CD14-positive monocyte (primary cell): Measurements from ENCODE around the gene BLOC1S1. TPM values are rescaled to one million over a fixed set of nuclear protein-coding genes. Genes with fewer than 3 reads are reported as not detected.

Source experiments
- DNase-seq, 3 donors: peaks; one replicate each; pipeline ENCODE4 v3.0.0-alpha.2; 2011 to 2022
- H2AFZ ChIP-seq: 2 replicates; pipeline ENCODE4 v1.6.0; 2012; ENCODE audit warnings: mild to moderate bottlenecking, low read depth, low read length, inconsistent platforms; ENCODE audit not compliant: insufficient read depth, poor library complexity, severe bottlenecking
- H3K27ac ChIP-seq, 2 donors: 1 replicate in 1 of 2; 2 replicates in 1 of 2; pipeline ENCODE4 v1.5.1; 2012 to 2013; ENCODE audit warnings: low read length in 2 of 2, control low read depth in 1 of 2, inconsistent platforms in 1 of 2, low read depth in 1 of 2, mild to moderate bottlenecking in 1 of 2
- H3K27me3 ChIP-seq, 2 donors: one replicate each; pipeline versions ENCODE4 v1.6.0 to v1.6.1; 2011 to 2013; ENCODE audit warnings: low read length in 2 of 2; ENCODE audit not compliant: control insufficient read depth in 2 of 2, insufficient read depth in 2 of 2
- H3K36me3 ChIP-seq, 2 donors: replicated peaks in 1 of 2; 1 replicate in 1 of 2; 2 replicates in 1 of 2; pipeline versions ENCODE4 v1.5.1 to v1.6.1; 2012 to 2013; ENCODE audit warnings: low read length in 2 of 2, control low read depth in 1 of 2, inconsistent platforms in 1 of 2, mild to moderate bottlenecking in 1 of 2; ENCODE audit not compliant: insufficient read depth in 2 of 2, control insufficient read depth in 1 of 2
- H3K4me1 ChIP-seq, 2 donors: 1 replicate in 1 of 2; 2 replicates in 1 of 2; pipeline versions ENCODE4 v1.5.1 to v1.6.1; 2012 to 2013; ENCODE audit warnings: low read length in 2 of 2, control low read depth in 1 of 2, inconsistent platforms in 1 of 2, mild to moderate bottlenecking in 1 of 2, moderate library complexity in 1 of 2; ENCODE audit not compliant: insufficient read depth in 2 of 2, control insufficient read depth in 1 of 2
- H3K4me2 ChIP-seq: replicated peaks from 2 replicates; pipeline ENCODE3; 2012; ENCODE audit warnings: low read length, moderate library complexity, mild to moderate bottlenecking; ENCODE audit not compliant: poor library complexity, severe bottlenecking; ENCODE audit errors: extremely low read depth
- H3K4me3 ChIP-seq, 3 experiments: fragments of 200-600 bp in 1 of 3; sonication (generic) in 1 of 3; replicated peaks in 1 of 3; 1 replicate in 2 of 3; 2 replicates in 1 of 3; pipeline ENCODE4 v1.5.1; 2011 to 2013; ENCODE audit warnings: low read length in 3 of 3, mild to moderate bottlenecking in 3 of 3, control low read depth in 2 of 3, low read depth in 2 of 3, inconsistent platforms in 1 of 3, moderate library complexity in 1 of 3
- H3K79me2 ChIP-seq: 2 replicates; pipeline ENCODE4 v1.6.0; 2012; ENCODE audit warnings: mild to moderate bottlenecking, control low read depth, inconsistent platforms, low read length, moderate library complexity; ENCODE audit not compliant: insufficient read depth
- H3K9ac ChIP-seq: 2 replicates; pipeline ENCODE4 v1.6.0; 2017; ENCODE audit warnings: low read length, mild to moderate bottlenecking; ENCODE audit not compliant: insufficient read depth, poor library complexity, severe bottlenecking
- H3K9me3 ChIP-seq, 2 donors: replicated peaks in 1 of 2; 1 replicate in 1 of 2; 2 replicates in 1 of 2; pipeline versions ENCODE4 v1.5.1 to v1.6.1; 2012 to 2013; ENCODE audit warnings: low read length in 2 of 2, control low read depth in 1 of 2; ENCODE audit not compliant: control insufficient read depth in 1 of 2, insufficient read depth in 1 of 2
- H4K20me1 ChIP-seq: 2 replicates; pipeline ENCODE4 v1.6.0; 2012; ENCODE audit warnings: mild to moderate bottlenecking, low read length, control low read depth, moderate library complexity; ENCODE audit not compliant: insufficient read depth
- H3K27ac Mint-ChIP-seq, 7 donors: one replicate each; pipeline ENCODE4 v1.8.0; 2020; ENCODE audit warnings: mild to moderate bottlenecking in 7 of 7, mixed read lengths in 7 of 7, moderate library complexity in 6 of 7, inconsistent platforms in 2 of 7
- H3K27me3 Mint-ChIP-seq, 3 donors: one replicate each; pipeline ENCODE4 v1.8.0; 2021 to 2022; ENCODE audit warnings: low read depth in 3 of 3, mild to moderate bottlenecking in 3 of 3, mixed read lengths in 3 of 3, moderate library complexity in 3 of 3, inconsistent platforms in 1 of 3
- H3K36me3 Mint-ChIP-seq, 2 donors: one replicate each; pipeline ENCODE4 v1.8.0; 2020; ENCODE audit warnings: mixed read lengths in 2 of 2, inconsistent platforms in 1 of 2, mild to moderate bottlenecking in 1 of 2
- H3K4me1 Mint-ChIP-seq: one replicate; pipeline ENCODE4 v1.8.0; 2020; ENCODE audit warnings: mild to moderate bottlenecking, mixed read lengths
- H3K4me3 Mint-ChIP-seq, 2 donors: one replicate each; pipeline ENCODE4 v1.8.0; 2020; ENCODE audit warnings: mild to moderate bottlenecking in 2 of 2, mixed read lengths in 2 of 2, moderate library complexity in 1 of 2
- H3K9me3 Mint-ChIP-seq, 7 donors: one replicate each; pipeline ENCODE4 v1.8.0; 2020 to 2022; ENCODE audit warnings: mixed read lengths in 7 of 7, mild to moderate bottlenecking in 6 of 7, moderate library complexity in 6 of 7, inconsistent platforms in 2 of 7
- WGBS: methylation state at CpG from one replicate; pipeline ENCODE4 v1.1.5; 2013; ENCODE audit warnings: missing lambda C conversion rate; ENCODE audit not compliant: insufficient coverage; 5-methylcytosine and 5-hydroxymethylcytosine counted together
- intact Hi-C, 2 donors: fragments of 100-400 bp; cut with micrococcal nuclease; formaldehyde crosslinking; loops; one replicate each; pipeline versions ENCODE4 v1.15.0 to v1.15.1; 2023
- polyA plus RNA-seq, 3 donors: library from polyadenylated mRNA; depleted of rRNA in 1 of 3; unstranded in 2 of 3; stranded (reverse) in 1 of 3; fragments of 300-500 nt in 2 of 3; fragments of >200 nt in 1 of 3; fragmentation: Illumina TruSeq in 2 of 3; gene quantifications; 1 replicate in 2 of 3; 2 replicates in 1 of 3; pipeline ENCODE4 v1.2.3, GENCODE V29; 2012 to 2021
- TF ChIP-seq, protein P1 (sequence below): fragments of 200-600 bp; IDR thresholded peaks from one replicate; pipeline ENCODE4 v1.8.0; 2022; ENCODE audit warnings: antibody characterized with exemption, mild to moderate bottlenecking

The BLOC1S1 gene
- polyA plus RNA-seq, 3 donors: 222 to 358 (median 223) TPM

DNA sequence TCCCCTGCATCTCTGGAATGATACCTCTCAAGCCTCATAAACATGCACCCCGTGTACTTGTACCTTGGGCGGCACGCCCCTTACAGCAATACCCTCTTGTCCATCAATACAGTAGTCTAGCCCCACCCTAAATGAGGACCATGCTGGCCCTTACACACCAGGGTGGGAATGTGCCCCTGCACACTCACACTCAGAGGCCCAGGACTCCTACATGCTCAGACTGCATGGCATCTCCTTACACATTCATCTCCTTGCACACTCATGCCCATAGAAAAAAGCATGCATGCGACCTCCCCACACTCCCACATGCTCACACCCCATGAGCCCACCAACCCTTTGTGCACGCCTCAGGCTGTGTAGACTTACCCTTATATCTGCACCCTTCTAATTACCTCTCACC lies 30.2 kb upstream of the BLOC1S1 start:
- H3K27ac ChIP-seq: no peak overlapping the region
- H3K4me1 ChIP-seq: peaks cover 15 to 21% of the 10 kb centered on the region in 2 donors
- intact Hi-C loops: no loop called here
- no peaks in the 10 kb centered on the region for H3K9me3 ChIP-seq
- peaks cover 4 to 7% (median 6%) of the 10 kb centered on the region in 3 donors for H3K27me3 Mint-ChIP-seq
- H3K4me3 Mint-ChIP-seq: no peak overlapping the region
- H3K36me3 ChIP-seq: no peaks in the 10 kb centered on the region
- H3K27me3 ChIP-seq: no peaks in the 10 kb centered on the region
- no peaks in the 10 kb centered on the region for H3K79me2 ChIP-seq
- no peak overlapping the region for H3K27ac Mint-ChIP-seq
- DNase-seq: no peak
- 98% methylated on average over 5 of the region's 5 CpGs for WGBS
- no peak overlapping the region for H3K4me3 ChIP-seq
- no peaks in the 10 kb centered on the region for H3K9me3 Mint-ChIP-seq
- H3K4me1 Mint-ChIP-seq: peaks cover 29% of the 10 kb centered on the region
- H3K9ac ChIP-seq: no peak overlapping the region
- no peaks in the 10 kb centered on the region for H4K20me1 ChIP-seq
- H3K36me3 Mint-ChIP-seq: peaks cover 5% of the 10 kb centered on the region in 2 donors
- TF ChIP-seq, protein P1, sequence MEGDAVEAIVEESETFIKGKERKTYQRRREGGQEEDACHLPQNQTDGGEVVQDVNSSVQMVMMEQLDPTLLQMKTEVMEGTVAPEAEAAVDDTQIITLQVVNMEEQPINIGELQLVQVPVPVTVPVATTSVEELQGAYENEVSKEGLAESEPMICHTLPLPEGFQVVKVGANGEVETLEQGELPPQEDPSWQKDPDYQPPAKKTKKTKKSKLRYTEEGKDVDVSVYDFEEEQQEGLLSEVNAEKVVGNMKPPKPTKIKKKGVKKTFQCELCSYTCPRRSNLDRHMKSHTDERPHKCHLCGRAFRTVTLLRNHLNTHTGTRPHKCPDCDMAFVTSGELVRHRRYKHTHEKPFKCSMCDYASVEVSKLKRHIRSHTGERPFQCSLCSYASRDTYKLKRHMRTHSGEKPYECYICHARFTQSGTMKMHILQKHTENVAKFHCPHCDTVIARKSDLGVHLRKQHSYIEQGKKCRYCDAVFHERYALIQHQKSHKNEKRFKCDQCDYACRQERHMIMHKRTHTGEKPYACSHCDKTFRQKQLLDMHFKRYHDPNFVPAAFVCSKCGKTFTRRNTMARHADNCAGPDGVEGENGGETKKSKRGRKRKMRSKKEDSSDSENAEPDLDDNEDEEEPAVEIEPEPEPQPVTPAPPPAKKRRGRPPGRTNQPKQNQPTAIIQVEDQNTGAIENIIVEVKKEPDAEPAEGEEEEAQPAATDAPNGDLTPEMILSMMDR: no peak
- H3K4me2 ChIP-seq: no peak overlapping the region
- H2AFZ ChIP-seq: no peak overlapping the region

DNA sequence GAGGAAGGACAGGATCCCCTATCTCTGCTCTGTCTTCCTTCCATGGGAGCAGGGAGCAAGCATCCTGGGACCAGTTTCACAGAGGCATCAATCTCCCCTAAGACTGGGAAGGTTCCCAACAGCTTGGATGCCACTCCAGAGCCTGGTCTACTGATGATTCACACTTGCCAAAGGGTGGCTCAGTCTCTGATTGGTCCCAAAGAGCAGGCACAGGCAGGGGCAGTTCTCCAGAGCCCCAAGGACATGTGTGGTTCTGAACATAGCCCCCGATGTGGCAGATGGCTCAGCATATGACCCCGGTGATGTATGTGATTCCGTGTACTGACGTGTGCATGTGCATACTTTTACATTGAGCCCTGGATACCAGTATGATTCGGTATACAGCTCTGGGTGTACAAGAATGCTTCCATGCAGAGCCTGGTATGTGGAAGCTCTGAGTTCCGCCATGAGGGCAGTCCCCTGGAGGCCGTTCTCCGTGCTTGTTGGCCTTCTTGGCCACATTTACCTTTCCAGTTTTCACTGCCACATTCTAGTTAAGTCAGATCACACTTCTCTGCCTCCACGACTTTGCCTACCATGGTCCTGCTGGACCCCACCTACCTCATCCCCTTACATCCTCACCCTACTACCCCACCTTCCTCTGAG lies 29.4 kb upstream of the BLOC1S1 start:
- H3K36me3 ChIP-seq: no peaks in the 10 kb centered on the region
- peaks cover 21% of the 10 kb centered on the region for H3K4me1 Mint-ChIP-seq
- no peak overlapping the region for H3K27ac ChIP-seq
- H2AFZ ChIP-seq: no peak overlapping the region
- no peak overlapping the region for H3K4me2 ChIP-seq
- peaks cover 8 to 13% of the 10 kb centered on the region in 2 donors for H3K4me1 ChIP-seq
- H3K9me3 ChIP-seq: no peaks in the 10 kb centered on the region
- intact Hi-C loops: no loop called here
- H3K27me3 Mint-ChIP-seq: peaks cover 2 to 7% (median 6%) of the 10 kb centered on the region in 3 donors
- H3K4me3 ChIP-seq: no peak overlapping the region
- H3K27ac Mint-ChIP-seq: no peak overlapping the region
- no peak overlapping the region for H3K4me3 Mint-ChIP-seq
- no peaks in the 10 kb centered on the region for H3K9me3 Mint-ChIP-seq
- no peaks in the 10 kb centered on the region for H3K79me2 ChIP-seq
- no peaks in the 10 kb centered on the region for H3K27me3 ChIP-seq
- H3K9ac ChIP-seq: no peak overlapping the region
- TF ChIP-seq, protein P1: no peak
- H3K36me3 Mint-ChIP-seq: peaks cover 5% of the 10 kb centered on the region in 2 donors
- H4K20me1 ChIP-seq: no peaks in the 10 kb centered on the region
- 98% methylated on average over 9 of the region's 9 CpGs for WGBS
- no peak for DNase-seq
